Measurements from ENCODE around the gene HAUS8.
"Not testable (repeated sequence)": the region's sequence is repeated elsewhere in the genome, so short reads cannot be mapped to it uniquely, and the experiment has no call there.

Gene HAUS8, protein sequence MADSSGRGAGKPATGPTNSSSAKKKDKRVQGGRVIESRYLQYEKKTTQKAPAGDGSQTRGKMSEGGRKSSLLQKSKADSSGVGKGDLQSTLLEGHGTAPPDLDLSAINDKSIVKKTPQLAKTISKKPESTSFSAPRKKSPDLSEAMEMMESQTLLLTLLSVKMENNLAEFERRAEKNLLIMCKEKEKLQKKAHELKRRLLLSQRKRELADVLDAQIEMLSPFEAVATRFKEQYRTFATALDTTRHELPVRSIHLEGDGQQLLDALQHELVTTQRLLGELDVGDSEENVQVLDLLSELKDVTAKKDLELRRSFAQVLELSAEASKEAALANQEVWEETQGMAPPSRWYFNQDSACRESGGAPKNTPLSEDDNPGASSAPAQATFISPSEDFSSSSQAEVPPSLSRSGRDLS

GRCh38 chr19:17075035-17075863 is at the start of gene HAUS8, which contains the start of gene MYO9B:
Gene HAUS8, minus strand, starts transcription at chr19:17075452. Its CDS starts 30 bp downstream, at chr19:17075422.
Gene MYO9B, plus strand, starts transcription at chr19:17075777. Its CDS starts 25,941 bp downstream, at chr19:17101718.
- DNase-seq (ENCODE audit: low read depth, low spot score) = peak; percentile 100

- DNase-seq (ENCODE audit: low read depth, low spot score) = no peak
These were observed 48.8 kb upstream of the HAUS8 start for GRCh38 chr19:17124025-17124424.

GRCh38 chr19:17123041-17123440 is 47.8 kb upstream of the HAUS8 start:
- no peak for DNase-seq (ENCODE audit: low read depth, low spot score)

GRCh38 chr19:17121736-17122293 is 46.6 kb upstream of the HAUS8 start:
- no peak for DNase-seq (ENCODE audit: low read depth, low spot score)

DNA sequence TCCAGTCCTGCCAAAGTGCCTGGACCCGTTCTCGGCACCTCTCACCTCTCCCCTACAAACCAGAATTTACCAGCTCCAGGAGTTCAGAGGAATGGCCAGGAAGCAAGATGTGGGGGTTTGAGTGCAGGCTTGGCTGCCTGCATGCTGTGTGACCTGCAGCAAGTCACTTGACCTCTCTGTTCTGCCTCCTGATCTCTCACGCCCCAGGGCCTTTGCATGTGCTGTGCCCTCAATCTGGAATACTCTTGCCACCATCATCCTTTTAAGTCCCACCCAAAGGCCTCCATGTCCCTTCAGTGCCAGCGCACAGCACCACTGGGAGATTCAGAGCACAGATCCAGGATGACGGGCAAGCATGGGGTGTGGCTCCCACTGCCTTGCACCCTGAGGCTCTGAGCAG is 43.7 kb upstream of the HAUS8 start:
- DNase-seq (ENCODE audit: low read depth, low spot score) = peak; percentile 34

GRCh38 chr19:17116996-17117702 is 41.9 kb upstream of the HAUS8 start:
- DNase-seq (ENCODE audit: low read depth, low spot score) = no peak

DNA sequence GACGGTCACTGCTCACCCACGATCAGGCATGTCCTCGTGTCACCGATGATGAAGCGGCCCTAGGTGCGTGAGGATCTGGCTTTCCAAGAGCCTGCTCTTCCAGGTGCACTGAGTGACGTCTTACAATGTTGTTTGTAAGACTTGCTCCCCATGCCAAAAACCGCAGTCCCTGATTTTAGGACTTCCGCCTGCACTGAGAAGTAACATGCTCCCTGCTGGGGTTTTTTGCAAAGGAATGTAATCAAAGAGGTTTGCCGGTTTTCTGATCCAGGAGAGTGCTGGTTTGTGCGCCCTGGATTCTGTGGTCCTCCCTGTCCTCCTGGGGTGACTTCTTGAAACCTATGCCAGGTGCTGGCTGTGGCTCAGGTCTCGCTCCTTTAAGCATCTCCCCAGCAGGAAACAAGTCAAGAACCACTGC is 39.2 kb upstream of the HAUS8 start:
- DNase-seq (ENCODE audit: low read depth, low spot score) = peak; percentile 54

DNA sequence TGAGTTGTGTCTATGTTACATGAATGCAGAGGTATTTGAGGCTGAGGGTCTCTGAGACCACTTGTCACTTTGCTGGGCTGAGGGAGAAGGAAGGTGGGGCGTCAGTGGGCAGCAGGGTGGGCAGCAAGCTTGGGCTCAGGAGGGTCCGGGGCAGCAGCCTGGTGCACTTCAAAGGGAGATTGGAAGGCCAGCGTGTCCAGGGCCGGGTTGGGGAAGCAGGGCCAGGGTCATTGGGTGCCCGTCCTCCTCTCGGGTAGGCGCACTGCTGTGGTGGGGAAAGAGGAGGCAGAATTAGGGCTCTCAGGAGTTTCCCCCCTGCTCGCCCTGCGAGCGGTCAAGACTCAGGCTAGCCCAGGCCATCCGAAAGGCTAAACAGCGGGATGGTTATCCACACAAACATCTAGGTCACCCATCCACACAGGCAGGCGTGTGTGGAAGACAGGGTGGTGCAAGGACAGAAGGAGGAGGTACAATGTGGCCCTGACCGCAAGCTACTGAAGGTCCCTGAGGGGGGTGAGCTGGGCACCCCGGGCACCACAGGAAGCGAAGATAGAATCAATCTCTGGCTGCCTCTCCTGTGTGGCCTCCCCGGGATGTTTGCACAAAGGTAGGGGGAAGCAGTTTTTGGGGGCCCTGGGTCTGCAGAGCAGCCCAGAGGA is 38.0 kb upstream of the HAUS8 start:
- DNase-seq (ENCODE audit: low read depth, low spot score) = no peak

DNA sequence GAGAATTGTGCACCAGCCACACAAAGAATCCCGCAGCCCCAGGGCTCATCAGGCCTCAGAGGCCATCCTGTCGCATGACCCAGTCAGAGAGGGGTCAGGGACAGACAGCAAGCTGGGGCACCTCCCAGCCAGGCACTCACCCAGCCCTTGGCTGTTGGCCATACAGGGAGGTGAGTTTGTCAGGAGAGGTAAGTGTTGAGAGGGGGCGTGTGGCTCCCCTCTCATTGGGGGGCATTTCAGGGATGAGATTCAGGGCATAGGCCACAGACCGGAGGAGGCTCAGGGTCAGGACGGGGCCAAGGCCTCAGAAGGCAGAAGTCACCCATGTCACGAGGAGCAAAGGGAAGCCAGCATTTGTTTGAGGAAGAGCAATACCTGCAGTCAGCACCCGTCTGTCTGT is 37.4 kb upstream of the HAUS8 start:
- DNase-seq (ENCODE audit: low read depth, low spot score) = no peak

- DNase-seq (ENCODE audit: low read depth, low spot score) = no peak
These were observed 37.0 kb upstream of the HAUS8 start for GRCh38 chr19:17112271-17112670.

DNA sequence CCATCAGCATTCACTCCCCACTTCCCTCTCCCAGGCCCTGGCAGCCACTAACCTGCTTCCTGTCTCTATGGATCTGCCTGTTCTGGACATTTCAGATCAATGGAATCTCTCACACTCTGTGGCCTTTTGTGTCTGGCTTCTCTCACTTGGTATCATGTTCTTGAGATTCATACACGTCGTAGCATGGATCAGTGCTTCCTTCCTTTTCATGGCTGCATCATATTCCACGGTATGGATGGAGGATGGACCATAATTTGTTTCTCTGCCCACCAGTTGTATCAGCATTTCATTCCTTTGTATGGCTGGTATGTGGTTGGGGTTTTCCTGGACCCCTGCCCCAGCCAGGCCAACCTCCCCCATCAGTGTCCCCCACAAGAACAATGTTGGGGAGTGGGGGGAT is 36.5 kb upstream of the HAUS8 start:
- no peak for DNase-seq (ENCODE audit: low read depth, low spot score)

DNA sequence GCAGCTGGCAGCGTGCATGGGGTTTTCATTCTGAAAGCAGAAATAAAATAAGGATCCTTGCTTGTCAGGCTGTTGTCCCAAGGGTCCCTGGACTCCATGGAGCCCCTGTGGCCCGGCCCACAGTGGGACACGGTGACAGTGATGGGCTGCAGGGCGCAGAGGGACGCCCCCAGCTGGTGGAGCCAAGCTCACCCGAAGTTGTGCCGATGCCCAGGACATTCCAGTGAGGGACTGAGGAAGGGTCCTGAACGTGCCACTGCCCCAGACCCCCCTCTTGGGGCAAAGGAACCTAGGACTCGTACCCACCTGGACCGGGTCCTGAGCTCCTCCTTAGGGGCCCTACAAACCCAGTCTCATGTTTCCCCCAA is 35.3 kb upstream of the HAUS8 start:
- DNase-seq (ENCODE audit: low read depth, low spot score) = no peak

- no peak for DNase-seq (ENCODE audit: low read depth, low spot score)
These were observed 34.8 kb upstream of the HAUS8 start for GRCh38 chr19:17109962-17110598.

- DNase-seq (ENCODE audit: low read depth, low spot score) = no peak
These were observed 34.0 kb upstream of the HAUS8 start for GRCh38 chr19:17109300-17109699.

DNA sequence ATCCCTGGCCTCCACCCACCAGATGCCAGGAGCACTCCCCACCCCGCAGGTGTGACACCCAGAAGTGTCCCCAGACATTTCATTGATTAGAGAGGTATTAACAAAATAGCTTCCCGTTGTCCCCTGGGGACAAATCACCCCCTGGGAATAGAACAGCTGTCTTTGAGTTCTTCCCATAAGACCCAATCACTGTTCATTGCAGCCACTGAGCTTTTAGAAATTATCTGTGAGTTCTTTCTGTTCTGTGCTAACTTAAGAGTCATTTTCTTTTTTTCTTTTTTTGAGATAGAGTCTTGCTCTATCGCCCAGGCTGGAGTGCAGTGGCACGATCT is 33.2 kb upstream of the HAUS8 start:
- no peak for DNase-seq (ENCODE audit: low read depth, low spot score)

- peak; percentile 79 for DNase-seq (ENCODE audit: low read depth, low spot score)
These were observed 32.5 kb upstream of the HAUS8 start for GRCh38 chr19:17107546-17108452.

- not testable (repeated sequence) for DNase-seq (ENCODE audit: low read depth, low spot score)
These were observed 31.7 kb upstream of the HAUS8 start for GRCh38 chr19:17106964-17107363.

DNA sequence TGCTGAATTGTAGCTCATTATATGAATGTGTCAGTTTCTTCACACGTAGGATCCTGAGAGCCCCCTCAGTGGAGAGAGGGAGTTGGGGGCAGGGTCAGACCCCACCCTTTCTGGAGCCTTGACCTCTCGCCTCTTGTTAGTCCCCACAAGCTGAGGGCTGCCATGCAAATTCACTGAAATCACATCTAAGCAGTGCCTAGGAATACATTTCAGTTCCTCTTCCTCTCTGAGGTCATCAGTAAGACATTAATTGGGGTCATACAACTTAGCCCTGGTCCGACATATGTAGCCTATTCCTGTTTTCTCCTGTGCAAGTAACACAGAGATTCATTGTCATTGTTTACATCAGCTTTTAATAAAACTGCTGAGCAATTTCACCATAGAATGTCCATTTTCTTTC is 30.3 kb upstream of the HAUS8 start:
- DNase-seq (ENCODE audit: low read depth, low spot score) = no peak

DNA sequence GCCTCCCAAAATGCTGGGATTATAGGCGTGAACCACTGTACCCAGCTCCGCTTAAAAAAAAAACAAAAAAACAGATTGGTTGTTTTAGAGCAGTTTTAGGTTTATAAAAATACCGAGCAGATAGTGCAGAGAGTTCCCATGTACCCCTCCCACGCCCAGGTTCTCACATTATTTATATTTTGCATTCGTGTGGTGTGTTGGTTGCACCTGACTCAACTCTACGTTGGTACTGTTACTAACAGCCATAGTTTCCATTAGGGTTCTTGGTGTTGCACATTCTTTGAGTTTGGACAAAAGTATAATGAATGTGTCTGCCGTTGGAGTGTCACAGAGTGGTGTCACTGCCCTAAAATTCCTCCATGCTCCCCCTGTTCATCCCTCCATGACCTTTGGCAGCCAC is 29.4 kb upstream of the HAUS8 start:
- no peak for DNase-seq (ENCODE audit: low read depth, low spot score)

- DNase-seq (ENCODE audit: low read depth, low spot score) = peak; percentile 63
These were observed 27.9 kb upstream of the HAUS8 start for GRCh38 chr19:17103177-17103576.

Data from ELF-1 (cell line).